ENCODE data around the gene ZNF813.

The ZNF813 gene

DNA sequence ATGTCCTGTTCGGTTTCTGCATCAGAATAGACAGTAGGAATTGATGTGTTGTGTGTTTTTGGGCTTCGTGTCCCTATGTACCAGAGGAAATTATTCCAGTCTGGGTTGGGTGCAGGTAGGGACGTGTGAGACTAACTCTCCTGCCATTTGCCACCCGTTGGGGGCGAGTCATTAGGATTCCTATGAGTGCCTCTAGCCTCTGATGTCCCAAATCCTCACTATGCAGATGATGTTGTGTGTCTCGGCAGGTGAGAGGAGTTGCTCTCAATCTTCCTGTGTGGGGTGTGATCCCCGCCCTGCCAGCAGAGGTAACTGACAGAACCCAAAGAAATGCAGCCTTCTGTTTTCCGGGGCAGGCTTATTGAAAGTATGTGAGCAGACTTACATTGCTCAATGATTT lies 39.2 kb downstream of the ZNF813 start:
- H3K27me3 ChIP-seq (replicated peaks; ENCODE audit: control insufficient read depth, insufficient read depth, low read length) = no peaks in the 10 kb centered on the region
- DNase-seq (ENCODE audit: extremely low read depth, insufficient read length) = no peak
- H3K36me3 ChIP-seq (ENCODE audit: control insufficient read depth, insufficient read depth, low read length) = no peaks in the 10 kb centered on the region
- TF ChIP-seq CTCF (IDR thresholded peaks at IDR 0.05; ENCODE audit: insufficient read depth, low read length, poor library complexity, severe bottlenecking) = no peak
- H3K4me3 ChIP-seq (replicated peaks; ENCODE audit: low read depth, low read length) = no peak overlapping the region

GRCh38 chr19:53507523-53508442 lies 40.2 kb downstream of the ZNF813 start:
- no peak overlapping the region for H3K4me3 ChIP-seq (replicated peaks; ENCODE audit: low read depth, low read length)
- no peak for TF ChIP-seq CTCF (IDR thresholded peaks at IDR 0.05; ENCODE audit: insufficient read depth, low read length, poor library complexity, severe bottlenecking)
- no peaks in the 10 kb centered on the region for H3K36me3 ChIP-seq (ENCODE audit: control insufficient read depth, insufficient read depth, low read length)
- no peak for DNase-seq (ENCODE audit: extremely low read depth, insufficient read length)
- no peaks in the 10 kb centered on the region for H3K27me3 ChIP-seq (replicated peaks; ENCODE audit: control insufficient read depth, insufficient read depth, low read length)

GRCh38 chr19:53509443-53509842 lies 41.9 kb downstream of the ZNF813 start:
- Histone ChIP-seq H3K27me3 (replicated peaks; ENCODE audit: control insufficient read depth, insufficient read depth, low read length) (no peaks in the 10 kb centered on the region), H3K36me3 (ENCODE audit: control insufficient read depth, insufficient read depth, low read length) (no peaks in the 10 kb centered on the region), H3K4me3 (replicated peaks; ENCODE audit: low read depth, low read length) (no peak overlapping the region)
- TF ChIP-seq CTCF (IDR thresholded peaks at IDR 0.05; ENCODE audit: insufficient read depth, low read length, poor library complexity, severe bottlenecking) = no peak
- DNase-seq (ENCODE audit: extremely low read depth, insufficient read length) = no peak

DNA sequence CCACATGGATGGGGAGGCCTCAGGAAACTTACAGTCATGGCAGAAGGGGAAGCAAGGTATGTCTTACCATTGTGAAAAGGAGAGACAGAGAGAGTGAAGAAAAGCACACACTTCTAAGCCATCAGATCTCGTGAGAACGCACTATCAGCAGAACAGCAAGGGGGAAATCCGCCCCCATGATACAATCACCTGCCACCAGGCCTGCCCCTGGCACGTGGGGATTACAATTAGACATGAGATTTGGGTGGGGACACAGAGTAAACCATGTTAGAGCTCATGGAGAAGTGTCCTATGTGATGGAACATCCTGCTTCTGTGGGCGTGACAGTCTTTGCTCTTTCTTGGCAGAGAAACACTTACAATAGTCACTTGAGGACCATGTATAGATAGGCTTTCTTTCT lies 42.3 kb downstream of the ZNF813 start:
- no peaks in the 10 kb centered on the region for H3K36me3 ChIP-seq (ENCODE audit: control insufficient read depth, insufficient read depth, low read length)
- no peak for TF ChIP-seq CTCF (IDR thresholded peaks at IDR 0.05; ENCODE audit: insufficient read depth, low read length, poor library complexity, severe bottlenecking)
- H3K27me3 ChIP-seq (replicated peaks; ENCODE audit: control insufficient read depth, insufficient read depth, low read length) = no peaks in the 10 kb centered on the region
- H3K4me3 ChIP-seq (replicated peaks; ENCODE audit: low read depth, low read length) = no peak overlapping the region
- no peak for DNase-seq (ENCODE audit: extremely low read depth, insufficient read length)

- no peak for DNase-seq (ENCODE audit: extremely low read depth, insufficient read length)
- Histone ChIP-seq H3K27me3 (replicated peaks; ENCODE audit: control insufficient read depth, insufficient read depth, low read length) (no peaks in the 10 kb centered on the region), H3K4me3 (replicated peaks; ENCODE audit: low read depth, low read length) (no peak overlapping the region), H3K36me3 (ENCODE audit: control insufficient read depth, insufficient read depth, low read length) (no peaks in the 10 kb centered on the region)
- TF ChIP-seq CTCF (IDR thresholded peaks at IDR 0.05; ENCODE audit: insufficient read depth, low read length, poor library complexity, severe bottlenecking) = no peak
Observed at GRCh38 chr19:53511357-53511756, 43.8 kb downstream of the ZNF813 start.

Measured in GM06990 (cell line).